HepG2 (cell line): ENCODE data around the gene JOSD1. TPM values are rescaled to one million over a fixed set of nuclear protein-coding genes. Genes with fewer than 3 reads are reported as not detected.
A peak's percentile ranks its signal among the peaks of the same experiment; 100 is the strongest.

Experiments used
- ARNT ChIP-seq: fragments of 450-650 bp; IDR thresholded peaks from 2 replicates; pipeline ENCODE4 v1.6.1; 2017
- CBX5 ChIP-seq: sonication (generic); formaldehyde crosslinking; IDR thresholded peaks from 2 replicates; pipeline ENCODE4 v1.4.0; 2020; ENCODE audit warnings: missing genetic modification reagents, borderline replicate concordance
- DNMT1 ChIP-seq: sonication (generic); formaldehyde crosslinking; IDR thresholded peaks from 2 replicates; pipeline ENCODE4 v1.5.1; 2020; ENCODE audit warnings: mild to moderate bottlenecking, missing genetic modification reagents
- ETV5 ChIP-seq: IDR thresholded peaks from 2 replicates; pipeline ENCODE4 v1.6.1; 2018; ENCODE audit warnings: missing biosample characterization, missing genetic modification reagents, inconsistent platforms, borderline replicate concordance
- HDAC2 ChIP-seq: sonication (generic); formaldehyde crosslinking; IDR thresholded peaks from 2 replicates; pipeline ENCODE4 v1.4.0; 2020; ENCODE audit warnings: missing genetic modification reagents
- HOXA3 ChIP-seq: sonication (generic); formaldehyde crosslinking; IDR thresholded peaks from 2 replicates; pipeline ENCODE4 v1.5.0; 2020; ENCODE audit warnings: missing genetic modification reagents
- ISL2 ChIP-seq: sonication (generic); formaldehyde crosslinking; IDR thresholded peaks from 2 replicates; pipeline ENCODE4 v1.5.0; 2020; ENCODE audit warnings: missing genetic modification reagents
- MAFF ChIP-seq: IDR thresholded peaks from 2 replicates; pipeline ENCODE4 v1.6.1; 2011; ENCODE audit warnings: low read depth, low read length, improper control_type of control experiment
- NR2F1 ChIP-seq, 2 experiments: fragments of 450-650 bp in 1 of 2; formaldehyde crosslinking in 1 of 2; IDR thresholded peaks; 2 replicates each; pipeline versions ENCODE4 v1.5.0 to v1.6.1; 2016 to 2020; ENCODE audit warnings: mild to moderate bottlenecking in 1 of 2, missing compliant biosample characterization in 1 of 2, missing genetic modification reagents in 1 of 2, moderate library complexity in 1 of 2
- RARA ChIP-seq: IDR thresholded peaks from 2 replicates; pipeline ENCODE4 v1.6.1; 2016; ENCODE audit warnings: missing genetic modification reagents, missing compliant biosample characterization
- SP1 ChIP-seq, 2 experiments: fragments of 450-650 bp in 1 of 2; sonication (generic) in 1 of 2; formaldehyde crosslinking in 1 of 2; IDR thresholded peaks; 2 replicates each; pipeline versions ENCODE4 v1.4.0 to v1.6.1; 2016 to 2020; ENCODE audit warnings: missing genetic modification reagents in 1 of 2
- ZNF143 ChIP-seq: sonication (generic); formaldehyde crosslinking; IDR thresholded peaks from 2 replicates; pipeline ENCODE4 v1.4.0; 2020; ENCODE audit warnings: missing genetic modification reagents
- ZNF205 ChIP-seq: IDR thresholded peaks from 2 replicates; pipeline ENCODE4 v1.6.1; 2018; ENCODE audit warnings: missing biosample characterization, missing genetic modification reagents
- ZNF275 ChIP-seq: sonication (generic); formaldehyde crosslinking; IDR thresholded peaks from 2 replicates; pipeline ENCODE4 v1.8.0; 2022; ENCODE audit warnings: missing genetic modification reagents, mild to moderate bottlenecking, inconsistent platforms, borderline replicate concordance
- ZNF292 ChIP-seq: sonication (generic); formaldehyde crosslinking; IDR thresholded peaks from 2 replicates; pipeline ENCODE4 v1.8.1; 2022; ENCODE audit warnings: mild to moderate bottlenecking, low read depth, missing genetic modification reagents, borderline replicate concordance
- ZNF3 ChIP-seq: IDR thresholded peaks from 2 replicates; pipeline ENCODE4 v1.7.0; 2017; ENCODE audit warnings: inconsistent platforms
- ZNF446 ChIP-seq: sonication (generic); formaldehyde crosslinking; IDR thresholded peaks from 2 replicates; pipeline ENCODE4 v1.5.0; 2020; ENCODE audit warnings: mild to moderate bottlenecking, missing genetic modification reagents
- ZNF552 ChIP-seq: sonication (generic); formaldehyde crosslinking; IDR thresholded peaks from 2 replicates; pipeline ENCODE4 v1.9.0; 2022; ENCODE audit warnings: missing genetic modification reagents, mild to moderate bottlenecking, borderline replicate concordance
- ZNF556 ChIP-seq: sonication (generic); formaldehyde crosslinking; IDR thresholded peaks from 2 replicates; pipeline ENCODE4 v1.4.0; 2020; ENCODE audit warnings: mild to moderate bottlenecking, missing genetic modification reagents, borderline replicate concordance
- ZNF614 ChIP-seq: IDR thresholded peaks from 2 replicates; pipeline ENCODE4 v1.6.1; 2018; ENCODE audit warnings: missing biosample characterization, missing genetic modification reagents, inconsistent platforms, borderline replicate concordance
- ZNF652 ChIP-seq: IDR thresholded peaks from 2 replicates; pipeline ENCODE4 v1.6.1; 2016; ENCODE audit warnings: low read depth, borderline replicate concordance
- ZNF800 ChIP-seq: sonication (generic); formaldehyde crosslinking; IDR thresholded peaks from 2 replicates; pipeline ENCODE4 v1.4.0; 2020; ENCODE audit warnings: missing genetic modification reagents
- polyA plus RNA-seq, 8 experiments: library from polyadenylated mRNA; depleted of rRNA in 3 of 8; stranded (reverse) in 7 of 8; unstranded in 1 of 8; fragments of >200 nt; fragmentation: Illumina TruSeq in 4 of 8; extraction: Trizol in 4 of 8; gene quantifications; 2 replicates each; pipeline versions ENCODE4 v1.2.1 to v1.2.3, GENCODE V29; 2011 to 2016; ENCODE audit warnings: low read depth in 4 of 8, missing spikeins in 1 of 8, mixed read lengths in 1 of 8; ENCODE audit not compliant: insufficient read depth in 1 of 8
- total RNA-seq, 5 experiments: library from RNA; depleted of rRNA; stranded (reverse); fragments of >200 nt; fragmentation: Illumina TruSeq; extraction: Trizol; gene quantifications; 2 replicates each; pipeline ENCODE4 v1.2.3, GENCODE V29; 2016; ENCODE audit warnings: low read depth in 1 of 5
- TF ChIP-seq, protein P1 (sequence below): sonication (generic); formaldehyde crosslinking; IDR thresholded peaks from 2 replicates; pipeline ENCODE4 v1.4.0; 2020; ENCODE audit warnings: missing genetic modification reagents
- TF ChIP-seq, protein P2 (sequence below): sonication (generic); formaldehyde crosslinking; IDR thresholded peaks from 2 replicates; pipeline ENCODE4 v1.8.0; 2022; ENCODE audit warnings: missing genetic modification reagents, mild to moderate bottlenecking, moderate library complexity, borderline replicate concordance
- TF ChIP-seq, protein P3 (sequence below): sonication (generic); formaldehyde crosslinking; IDR thresholded peaks from 2 replicates; pipeline ENCODE4 v1.5.1; 2020; ENCODE audit warnings: missing genetic modification reagents, mild to moderate bottlenecking, borderline replicate concordance
- TF ChIP-seq, protein P4 (sequence below): sonication (generic); formaldehyde crosslinking; IDR thresholded peaks from 2 replicates; pipeline ENCODE4 v1.4.0; 2020; ENCODE audit warnings: mild to moderate bottlenecking, missing genetic modification reagents

JOSD1 gene
- total and polyA plus RNA-seq, 2 of the 13 experiments (the other 11 are each of a cell fraction or from before 2014, with no cell fraction given), result 31.7 to 38.4 TPM

GRCh38 chr22:38744981-38745380 is 44.2 kb upstream of the JOSD1 start (continued):
- TF ChIP-seq SP1 (IDR thresholded peaks at IDR 0.05) (no peak), SP1 (CRISPR knock-in tag; IDR thresholded peaks at IDR 0.05) (no peak), ARNT (no peak), ZNF552 (CRISPR knock-in tag) (no peak), RARA (peak; percentile 75), ZNF446 (CRISPR knock-in tag) (no peak), DNMT1 (CRISPR knock-in tag) (no peak), HDAC2 (CRISPR knock-in tag) (no peak), ZNF275 (no peak), ISL2 (CRISPR knock-in tag) (no peak), ZNF143 (CRISPR knock-in tag) (no peak), ZNF652 (CRISPR knock-in tag) (no peak), HOXA3 (peak; percentile 51; the same call in 1 of the 2 replicates), ZNF205 (CRISPR knock-in tag) (no peak), ZNF292 (CRISPR knock-in tag) (no peak), MAFF (no peak), NR2F1 (CRISPR knock-in tag; IDR thresholded peaks at IDR 0.05) (no peak), CBX5 (CRISPR knock-in tag) (no peak), ETV5 (no peak), ZNF3 (no peak), ZNF556 (CRISPR knock-in tag) (no peak), ZNF800 (CRISPR knock-in tag) (no peak), ZNF614 (CRISPR knock-in tag) (no peak)
- TF ChIP-seq, protein P1, sequence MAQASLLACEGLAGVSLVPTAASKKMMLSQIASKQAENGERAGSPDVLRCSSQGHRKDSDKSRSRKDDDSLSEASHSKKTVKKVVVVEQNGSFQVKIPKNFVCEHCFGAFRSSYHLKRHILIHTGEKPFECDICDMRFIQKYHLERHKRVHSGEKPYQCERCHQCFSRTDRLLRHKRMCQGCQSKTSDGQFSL, result no peak
- TF ChIP-seq, protein P2, sequence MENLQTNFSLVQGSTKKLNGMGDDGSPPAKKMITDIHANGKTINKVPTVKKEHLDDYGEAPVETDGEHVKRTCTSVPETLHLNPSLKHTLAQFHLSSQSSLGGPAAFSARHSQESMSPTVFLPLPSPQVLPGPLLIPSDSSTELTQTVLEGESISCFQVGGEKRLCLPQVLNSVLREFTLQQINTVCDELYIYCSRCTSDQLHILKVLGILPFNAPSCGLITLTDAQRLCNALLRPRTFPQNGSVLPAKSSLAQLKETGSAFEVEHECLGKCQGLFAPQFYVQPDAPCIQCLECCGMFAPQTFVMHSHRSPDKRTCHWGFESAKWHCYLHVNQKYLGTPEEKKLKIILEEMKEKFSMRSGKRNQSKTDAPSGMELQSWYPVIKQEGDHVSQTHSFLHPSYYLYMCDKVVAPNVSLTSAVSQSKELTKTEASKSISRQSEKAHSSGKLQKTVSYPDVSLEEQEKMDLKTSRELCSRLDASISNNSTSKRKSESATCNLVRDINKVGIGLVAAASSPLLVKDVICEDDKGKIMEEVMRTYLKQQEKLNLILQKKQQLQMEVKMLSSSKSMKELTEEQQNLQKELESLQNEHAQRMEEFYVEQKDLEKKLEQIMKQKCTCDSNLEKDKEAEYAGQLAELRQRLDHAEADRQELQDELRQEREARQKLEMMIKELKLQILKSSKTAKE (CRISPR knock-in tag), result no peak
- TF ChIP-seq, protein P3, sequence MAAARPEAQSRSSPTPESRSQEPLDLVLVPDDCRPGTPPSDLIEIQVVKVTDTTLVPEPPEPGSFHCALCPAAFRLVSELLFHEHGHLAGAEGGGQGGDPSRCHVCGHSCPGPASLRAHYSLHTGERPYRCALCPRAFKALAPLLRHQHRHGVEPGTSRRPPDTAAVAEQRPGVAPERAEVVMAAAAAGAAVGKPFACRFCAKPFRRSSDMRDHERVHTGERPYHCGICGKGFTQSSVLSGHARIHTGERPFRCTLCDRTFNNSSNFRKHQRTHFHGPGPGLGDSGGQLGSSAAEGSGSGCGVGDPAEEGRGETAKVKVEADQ (CRISPR knock-in tag), result peak; percentile 38; the same call in 1 of the 2 replicates
- TF ChIP-seq, protein P4, sequence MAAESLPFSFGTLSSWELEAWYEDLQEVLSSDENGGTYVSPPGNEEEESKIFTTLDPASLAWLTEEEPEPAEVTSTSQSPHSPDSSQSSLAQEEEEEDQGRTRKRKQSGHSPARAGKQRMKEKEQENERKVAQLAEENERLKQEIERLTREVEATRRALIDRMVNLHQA, result no peak
